Measurements from ENCODE around the gene RSPO3. TPM values are rescaled to one million over a fixed set of nuclear protein-coding genes. Genes with fewer than 3 reads are reported as not detected.
A peak's percentile ranks its signal among the peaks of the same experiment; 100 is the strongest.

The RSPO3 gene
- total RNA-seq, 1 experiment from 2014 or later: not detected

- Histone ChIP-seq H3K4me3 (replicated peaks in 1 of 2; ENCODE audit: low read depth in 1 of 2, low read length in 2 of 2) (no peak overlapping the region), H3K27ac (ENCODE audit: low read depth, low read length) (no peak overlapping the region), H3K9me2 (ENCODE audit: insufficient read depth) (no peaks in the 10 kb centered on the region), H3K27me3 (ENCODE audit: insufficient read depth, low read length) (peaks cover 19% of the 10 kb centered on the region), H3K4me1 (ENCODE audit: control insufficient read depth in 1 of 2, insufficient read depth in 2 of 2, low read length in 2 of 2) (no peaks in the 10 kb centered on the region), H3K79me2 (ENCODE audit: insufficient read depth, low read length) (no peaks in the 10 kb centered on the region), H4K20me1 (ENCODE audit: insufficient read depth) (no peaks in the 10 kb centered on the region), H3K9ac (ENCODE audit: low read length) (no peak overlapping the region), H3K9me3 (ENCODE audit: control insufficient read depth in 1 of 2, insufficient read depth in 1 of 2, low read depth in 1 of 2, low read length in 2 of 2) (no peaks in the 10 kb centered on the region), H2AFZ (ENCODE audit: low read depth, low read length, poor library complexity, severe bottlenecking) (no peak overlapping the region), H3K36me3 (ENCODE audit: control insufficient read depth in 1 of 2, insufficient read depth in 2 of 2, low read length in 2 of 2) (no peaks in the 10 kb centered on the region), H3K4me2 (ENCODE audit: low read length) (no peak overlapping the region)
- no peak for TF ChIP-seq ELF1 (IDR thresholded peaks at IDR 0.05; ENCODE audit: borderline replicate concordance, low read depth)
- TF ChIP-seq ZFX (IDR thresholded peaks at IDR 0.05): no peak
- TF ChIP-seq CEBPB (IDR thresholded peaks at IDR 0.05; ENCODE audit: low read depth): no peak
- no peak for TF ChIP-seq EZH2phosphoT487 (IDR thresholded peaks at IDR 0.05; ENCODE audit: borderline replicate concordance)
- TF ChIP-seq POLR2A (IDR thresholded peaks at IDR 0.05; ENCODE audit: borderline replicate concordance, extremely low read depth, insufficient read depth, insufficient read length): no peak
- TF ChIP-seq ZBTB33 (IDR thresholded peaks at IDR 0.05; ENCODE audit: extremely low read depth, insufficient replicate concordance, low read length): no peak
- TF ChIP-seq CBX3 (IDR thresholded peaks at IDR 0.05; ENCODE audit: low read depth): no peak
- TF ChIP-seq JUND (IDR thresholded peaks at IDR 0.05): no peak
- no peak for TF ChIP-seq RAD21 (IDR thresholded peaks at IDR 0.05; ENCODE audit: low read depth)
- intact Hi-C loops (cut with micrococcal nuclease): no loop called here
- ChIA-PET CTCF (no interaction called here), POLR2A (no interaction called here), RAD21 (ENCODE audit: low non-redundant PET in 1 of 2, low total read pairs in 2 of 2, uncharacterized antibody in 2 of 2, unreplicated experiment in 2 of 2) (no interaction called here)
- no peak for ATAC-seq
- BruUV-seq (replicated peaks): no TSS peak
- DNase-seq (ENCODE audit: low read depth, low spot score): no peak
These were observed 18.3 kb downstream of the RSPO3 start for GRCh38 chr6:127136786-127137185.

- TF ChIP-seq ATF3 (IDR thresholded peaks at IDR 0.05) (no peak), FOSL1 (IDR thresholded peaks at IDR 0.05; ENCODE audit: low read depth) (no peak), CBX3 (IDR thresholded peaks at IDR 0.05; ENCODE audit: low read depth) (no peak), ZBTB33 (IDR thresholded peaks at IDR 0.05; ENCODE audit: extremely low read depth, insufficient replicate concordance, low read length) (no peak), RAD21 (IDR thresholded peaks at IDR 0.05; ENCODE audit: low read depth) (no peak), REST (IDR thresholded peaks at IDR 0.05; ENCODE audit: low read depth) (no peak), ZFX (IDR thresholded peaks at IDR 0.05) (no peak)
- H3K79me2 ChIP-seq (ENCODE audit: insufficient read depth, low read length): no peaks in the 10 kb centered on the region
- no peak overlapping the region for H3K27ac ChIP-seq (ENCODE audit: low read depth, low read length)
- no peak overlapping the region for H3K4me2 ChIP-seq (ENCODE audit: low read length)
- DNase-seq (ENCODE audit: low read depth, low spot score) (no peak), ATAC-seq (no peak)
- ChIA-PET POLR2A (no interaction called here), RAD21 (ENCODE audit: low non-redundant PET in 1 of 2, low total read pairs in 2 of 2, uncharacterized antibody in 2 of 2, unreplicated experiment in 2 of 2) (no interaction called here), CTCF (no interaction called here)
- intact Hi-C loops (cut with micrococcal nuclease): no loop called here
- BruUV-seq (replicated peaks): no TSS peak
- peak overlapping the region; percentile 5 for H2AFZ ChIP-seq (ENCODE audit: low read depth, low read length, poor library complexity, severe bottlenecking)
- peaks cover 43% of the 10 kb centered on the region for H3K27me3 ChIP-seq (ENCODE audit: insufficient read depth, low read length)
- no peaks in the 10 kb centered on the region for H3K36me3 ChIP-seq (ENCODE audit: control insufficient read depth in 1 of 2, insufficient read depth in 2 of 2, low read length in 2 of 2)
- H3K4me1 ChIP-seq (ENCODE audit: control insufficient read depth in 1 of 2, insufficient read depth in 2 of 2, low read length in 2 of 2): no peaks in the 10 kb centered on the region
- no peaks in the 10 kb centered on the region for H3K9me2 ChIP-seq (ENCODE audit: insufficient read depth)
- H4K20me1 ChIP-seq (ENCODE audit: insufficient read depth): no peaks in the 10 kb centered on the region
- H3K9me3 ChIP-seq (ENCODE audit: control insufficient read depth in 1 of 2, insufficient read depth in 1 of 2, low read depth in 1 of 2, low read length in 2 of 2): no peaks in the 10 kb centered on the region
- H3K9ac ChIP-seq (ENCODE audit: low read length): no peak overlapping the region
- H3K4me3 ChIP-seq (replicated peaks in 1 of 2; ENCODE audit: low read depth in 1 of 2, low read length in 2 of 2): no peak overlapping the region
These were observed 28.5 kb downstream of the RSPO3 start for GRCh38 chr6:127146932-127147331.
